GM18505 (cell line): Measurements from ENCODE around the gene ARL6.
"Not testable (repeated sequence)": the region's sequence is repeated elsewhere in the genome, so short reads cannot be mapped to it uniquely, and the experiment has no call there.

Experiments used
- ATAC-seq: cut with Tn5 transposase; IDR thresholded peaks from one replicate; pipeline ENCODE4 v1.9.1; 2021; ENCODE audit not compliant: unreplicated experiment
- POLR2A ChIP-seq: IDR thresholded peaks from 4 replicates; pipeline ENCODE4 v1.6.1; 2011; ENCODE audit warnings: borderline replicate concordance; ENCODE audit not compliant: insufficient read depth, insufficient read length; ENCODE audit errors: extremely low read depth

Gene ARL6

GRCh38 chr3:97827741-97828471 lies 63.3 kb downstream of the ARL6 start:
- no peak for ATAC-seq
- no peak for TF ChIP-seq POLR2A

DNA sequence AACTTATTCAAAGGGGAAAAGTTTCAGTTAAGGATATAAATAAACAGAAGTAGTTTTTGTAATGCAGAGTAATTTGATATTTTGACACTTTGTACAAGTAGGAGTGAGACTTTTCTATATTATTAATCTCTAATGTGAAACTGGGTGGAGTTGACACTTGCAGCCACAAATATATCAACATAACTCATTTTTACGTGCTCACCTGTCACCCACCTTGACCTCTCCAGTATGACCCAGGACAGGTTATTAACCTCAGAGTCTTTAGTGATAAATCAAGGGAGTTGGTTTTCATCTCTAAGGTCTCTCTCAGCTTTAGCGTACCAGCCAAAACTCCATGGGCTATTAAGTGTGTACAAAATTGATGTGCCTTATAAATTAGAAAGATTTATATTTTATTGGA lies 64.6 kb downstream of the ARL6 start:
- no peak for ATAC-seq
- no peak for TF ChIP-seq POLR2A

DNA sequence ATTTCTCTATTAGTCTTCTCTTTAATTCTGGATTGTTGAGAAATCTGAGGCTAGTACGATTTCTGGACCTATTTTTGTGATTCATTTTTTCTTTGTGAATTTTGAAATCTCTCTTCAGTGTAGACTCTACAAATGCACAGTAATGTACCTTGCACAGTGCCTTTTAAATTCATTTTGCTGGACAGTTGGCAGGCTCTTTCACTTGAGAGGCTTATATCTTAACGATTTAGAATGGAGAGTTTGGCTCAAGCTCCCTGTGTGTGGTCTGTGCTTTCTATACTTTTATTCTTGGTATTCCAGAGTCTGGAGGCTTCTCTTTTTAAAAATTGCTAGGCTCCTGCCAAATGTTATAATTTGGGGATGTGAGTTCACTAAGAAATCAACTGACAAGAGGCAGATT lies 66.1 kb downstream of the ARL6 start:
- no peak for ATAC-seq
- no peak for TF ChIP-seq POLR2A

DNA sequence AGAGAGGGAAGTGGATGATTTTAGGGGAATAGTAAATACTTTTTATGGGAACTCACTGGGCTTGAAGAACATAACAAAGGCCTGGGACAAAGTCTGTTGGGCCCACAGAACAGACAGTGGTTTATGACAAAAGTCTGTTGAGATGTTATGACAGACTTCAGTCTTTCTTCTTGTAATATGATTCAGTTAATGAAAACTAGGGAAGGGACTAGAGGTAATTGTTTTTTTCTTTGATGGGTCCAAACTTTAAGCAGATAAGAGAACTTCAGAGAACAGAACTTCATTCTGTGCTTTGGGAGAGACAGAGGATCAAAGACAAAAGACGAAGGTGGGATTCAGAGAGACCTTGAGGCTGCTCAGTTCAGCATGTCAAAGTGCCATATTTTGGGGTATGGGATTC lies 66.6 kb downstream of the ARL6 start:
- TF ChIP-seq POLR2A: no peak
- ATAC-seq: no peak

DNA sequence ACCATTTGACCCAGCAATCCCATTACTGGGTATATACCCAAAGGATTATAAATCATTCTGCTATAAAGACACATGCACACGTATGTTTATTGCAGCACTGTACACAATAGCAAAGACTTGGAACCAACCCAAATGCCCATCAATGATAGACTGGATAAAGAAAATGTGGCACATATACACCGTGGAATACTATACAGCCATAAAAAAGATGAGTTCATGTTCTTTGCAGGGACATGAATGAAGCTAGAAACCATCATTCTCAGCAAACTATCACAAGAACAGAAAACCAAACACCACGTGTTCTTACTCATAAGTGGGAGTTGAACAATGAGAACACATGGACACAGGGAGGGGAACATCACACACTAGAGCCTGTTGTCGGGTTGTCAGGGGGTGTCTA lies 68.6 kb downstream of the ARL6 start:
- not testable (repeated sequence) for ATAC-seq

DNA sequence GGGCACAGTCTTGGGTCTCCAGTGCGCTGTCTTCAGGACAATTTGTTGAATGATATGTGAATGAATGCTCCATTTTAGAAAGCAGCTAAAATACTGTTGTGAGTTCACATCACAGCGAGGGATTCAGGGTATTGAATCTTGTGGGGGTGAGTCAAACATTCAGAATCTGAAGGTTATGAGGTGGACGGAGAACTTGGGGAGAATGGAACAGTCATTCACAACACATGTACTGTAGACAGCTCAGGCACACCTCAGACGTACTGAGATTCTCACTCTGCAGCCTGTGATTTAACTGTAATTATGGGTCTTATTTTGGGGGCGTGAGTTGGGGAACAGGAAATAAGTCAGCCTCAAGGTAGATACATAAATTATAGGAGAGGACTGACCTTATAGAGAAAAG lies 71.2 kb downstream of the ARL6 start:
- no peak for ATAC-seq
- no peak for TF ChIP-seq POLR2A

DNA sequence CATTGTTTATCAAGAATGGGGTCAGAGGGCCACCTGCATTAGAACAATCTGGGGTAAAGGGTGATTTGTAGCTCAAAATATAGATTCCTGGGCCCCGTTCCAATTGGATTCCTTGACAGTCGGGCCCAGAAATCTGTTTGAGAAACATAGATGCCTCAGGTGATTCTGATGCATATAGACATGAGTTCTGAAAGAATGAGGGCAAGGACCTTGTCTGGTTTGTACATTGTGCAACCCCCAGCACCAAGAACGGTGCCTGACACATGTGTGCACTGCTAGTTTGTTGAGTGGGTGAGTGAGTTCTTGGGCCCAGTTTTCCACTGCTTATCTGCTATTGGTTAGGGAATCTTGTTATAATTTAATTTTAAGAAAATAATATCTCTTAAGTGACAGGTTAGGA lies 73.8 kb downstream of the ARL6 start:
- no peak for TF ChIP-seq POLR2A
- ATAC-seq: no peak

DNA sequence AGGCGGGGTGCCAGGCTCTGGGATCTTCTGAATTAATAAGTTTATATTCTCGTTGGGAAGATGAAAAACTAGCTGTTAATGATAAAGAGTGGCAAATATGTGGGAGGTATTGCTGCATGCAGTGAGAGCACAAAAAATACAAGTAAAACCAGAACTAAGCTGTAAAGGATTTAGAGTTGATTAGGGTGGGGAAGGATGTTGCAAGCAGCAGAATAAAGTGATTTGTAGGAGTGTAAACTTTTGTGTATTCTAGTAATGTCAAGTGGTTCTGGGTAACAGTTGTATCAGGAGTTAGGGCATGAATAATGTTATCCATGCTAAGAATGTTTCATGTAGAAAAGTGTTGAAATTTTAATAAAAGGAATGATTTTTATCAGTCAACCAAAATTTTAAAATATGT lies 75.4 kb downstream of the ARL6 start:
- TF ChIP-seq POLR2A: no peak
- no peak for ATAC-seq

GRCh38 chr3:97841304-97841703 lies 76.7 kb downstream of the ARL6 start:
- TF ChIP-seq POLR2A: no peak
- ATAC-seq: no peak

- no peak for TF ChIP-seq POLR2A
- ATAC-seq: no peak
Measured at GRCh38 chr3:97841956-97842355, 77.4 kb downstream of the ARL6 start.

- TF ChIP-seq POLR2A: no peak
- no peak for ATAC-seq
Measured at GRCh38 chr3:97848779-97849178, 84.2 kb downstream of the ARL6 start.
